GM20431 (cell line): ENCODE measurements around the gene FGF14.

Experiments
- in situ Hi-C: fragments of 300-500 bp; cut with MseI, MboI; formaldehyde crosslinking; loops from one replicate; pipeline ENCODE4 v1.15.0; 2020; ENCODE audit warnings: low sequenced_read_pairs; ENCODE audit not compliant: unreplicated experiment

The FGF14 gene

GRCh38 chr13:101915755-101916107, 486.1 kb downstream of the FGF14 start:
- in situ Hi-C loops, result no loop called here

GRCh38 chr13:101915331-101915730, 486.5 kb downstream of the FGF14 start:
- in situ Hi-C loops, result no loop called here

- in situ Hi-C loops, result no loop called here
These were observed 490.1 kb downstream of the FGF14 start for GRCh38 chr13:101911752-101912151.

- in situ Hi-C loops, result no loop called here
These were observed 498.0 kb downstream of the FGF14 start for GRCh38 chr13:101903890-101904289.

GRCh38 chr13:101898676-101899075, 503.2 kb downstream of the FGF14 start:
- in situ Hi-C loops, result no loop called here

GRCh38 chr13:101896541-101896940, 505.3 kb downstream of the FGF14 start:
- in situ Hi-C loops, result no loop called here

GRCh38 chr13:101893021-101893420, 508.8 kb downstream of the FGF14 start:
- in situ Hi-C loops, result no loop called here

GRCh38 chr13:101892296-101892695, 509.6 kb downstream of the FGF14 start:
- in situ Hi-C loops, result no loop called here

- in situ Hi-C loops, result no loop called here
These were observed 520.3 kb downstream of the FGF14 start for GRCh38 chr13:101881593-101881992.

GRCh38 chr13:101880581-101880980, 521.3 kb downstream of the FGF14 start:
- in situ Hi-C loops, result no loop called here

- in situ Hi-C loops, result no loop called here
These were observed 524.9 kb downstream of the FGF14 start for GRCh38 chr13:101876951-101877350.

- in situ Hi-C loops, result no loop called here
These were observed 526.0 kb downstream of the FGF14 start for GRCh38 chr13:101875717-101876393.

- in situ Hi-C loops, result no loop called here
These were observed 526.8 kb downstream of the FGF14 start for GRCh38 chr13:101875091-101875490.

GRCh38 chr13:101869553-101869952, 532.3 kb downstream of the FGF14 start:
- in situ Hi-C loops, result no loop called here

- in situ Hi-C loops, result no loop called here
These were observed 533.0 kb downstream of the FGF14 start for GRCh38 chr13:101868585-101869469.

GRCh38 chr13:101866889-101867581, 534.8 kb downstream of the FGF14 start:
- in situ Hi-C loops, result no loop called here

GRCh38 chr13:101858860-101859259, 543.0 kb downstream of the FGF14 start:
- in situ Hi-C loops, result no loop called here

GRCh38 chr13:101846701-101847100, 555.1 kb downstream of the FGF14 start:
- in situ Hi-C loops, result no loop called here

GRCh38 chr13:101846249-101846648, 555.6 kb downstream of the FGF14 start:
- in situ Hi-C loops, result no loop called here

GRCh38 chr13:101845245-101846020, 556.4 kb downstream of the FGF14 start:
- in situ Hi-C loops, result no loop called here
